ENCODE results near the gene SLC9A1.

The SLC9A1 gene

DNA sequence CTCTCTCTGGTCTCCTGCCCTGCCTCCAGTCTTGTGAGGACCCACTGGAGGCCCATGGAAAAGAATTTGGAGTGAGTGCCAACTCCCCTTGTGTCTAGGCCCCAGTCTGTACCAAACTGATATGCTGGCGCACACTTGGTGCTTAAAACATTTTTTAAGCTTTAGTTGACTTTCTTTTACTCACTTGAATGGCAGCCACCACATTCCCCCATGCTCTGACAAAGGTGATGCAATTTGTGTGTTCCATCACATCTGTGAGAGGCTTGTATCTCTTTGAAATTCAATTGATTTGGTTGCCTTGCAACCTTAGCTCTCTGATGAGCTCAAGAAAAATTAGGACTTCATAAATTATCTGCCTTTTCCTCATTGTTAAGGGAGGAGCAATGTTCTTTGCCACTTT, 49.0 kb upstream of the SLC9A1 start:
- Histone ChIP-seq H3K4me3 (ENCODE audit: low read depth, low read length) (no peak overlapping the region), H3K9me3 (ENCODE audit: control insufficient read depth, insufficient read depth, low read depth, low read length) (no peaks in the 10 kb centered on the region), H3K27ac (ENCODE audit: extremely low read depth, low read depth, low read length) (no peak overlapping the region), H3K36me3 (ENCODE audit: control insufficient read depth in 2 of 2, insufficient read depth in 1 of 2, low read length in 2 of 2) (no peaks in the 10 kb centered on the region), H3K4me1 (ENCODE audit: control insufficient read depth, insufficient read depth, low read length) (no peaks in the 10 kb centered on the region)
- no peak for TF ChIP-seq ZNF768 (tag by site-specific recombination; IDR thresholded peaks at IDR 0.05)
- no peak for TF ChIP-seq ZNF214 (tag by site-specific recombination; IDR thresholded peaks at IDR 0.05; ENCODE audit: borderline replicate concordance)
- TF ChIP-seq ZNF830 (tag by site-specific recombination; IDR thresholded peaks at IDR 0.05; ENCODE audit: low read depth), result no peak
- TF ChIP-seq ZBTB1 (tag by site-specific recombination; IDR thresholded peaks at IDR 0.05), result no peak
- ChIA-PET POLR2A (no interaction called here), CTCF (interaction anchor here (0.6 to 0.9 kb wide), 3 partner anchors 78 to 110 kb away, joined by 3 to 4 read pairs (median 3); no protein-coding TSS in a partner anchor)

- H3K4me3 ChIP-seq (ENCODE audit: low read depth, low read length), result no peak overlapping the region
- no peak overlapping the region for H3K27ac ChIP-seq (ENCODE audit: extremely low read depth, low read depth, low read length)
- no peaks in the 10 kb centered on the region for H3K9me3 ChIP-seq (ENCODE audit: control insufficient read depth, insufficient read depth, low read depth, low read length)
- ChIA-PET POLR2A (no interaction called here), CTCF (interaction anchor here (0.6 to 0.8 kb wide), 2 partner anchors 13 to 97 kb away, joined by 3 read pairs; no protein-coding TSS in a partner anchor)
- H3K4me1 ChIP-seq (ENCODE audit: control insufficient read depth, insufficient read depth, low read length), result no peaks in the 10 kb centered on the region
- no peaks in the 10 kb centered on the region for H3K36me3 ChIP-seq (ENCODE audit: control insufficient read depth in 2 of 2, insufficient read depth in 1 of 2, low read length in 2 of 2)
- TF ChIP-seq, protein P1, sequence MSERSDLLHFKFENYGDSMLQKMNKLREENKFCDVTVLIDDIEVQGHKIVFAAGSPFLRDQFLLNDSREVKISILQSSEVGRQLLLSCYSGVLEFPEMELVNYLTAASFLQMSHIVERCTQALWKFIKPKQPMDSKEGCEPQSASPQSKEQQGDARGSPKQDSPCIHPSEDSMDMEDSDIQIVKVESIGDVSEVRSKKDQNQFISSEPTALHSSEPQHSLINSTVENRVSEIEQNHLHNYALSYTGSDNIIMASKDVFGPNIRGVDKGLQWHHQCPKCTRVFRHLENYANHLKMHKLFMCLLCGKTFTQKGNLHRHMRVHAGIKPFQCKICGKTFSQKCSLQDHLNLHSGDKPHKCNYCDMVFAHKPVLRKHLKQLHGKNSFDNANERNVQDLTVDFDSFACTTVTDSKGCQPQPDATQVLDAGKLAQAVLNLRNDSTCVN (tag by site-specific recombination; optimal IDR thresholded peaks at IDR 0.05), result no peak
- no peak for TF ChIP-seq ZNF302 (tag by site-specific recombination; IDR thresholded peaks at IDR 0.05; ENCODE audit: low read depth)
- TF ChIP-seq ZNF274 (IDR thresholded peaks at IDR 0.05; ENCODE audit: low read length), result no peak
- TF ChIP-seq ZNF274 (tag by site-specific recombination; IDR thresholded peaks at IDR 0.05; ENCODE audit: borderline replicate concordance), result no peak
- no peak for TF ChIP-seq ZNF132 (tag by site-specific recombination; IDR thresholded peaks at IDR 0.05; ENCODE audit: borderline replicate concordance)
- no peak for TF ChIP-seq ZNF394 (tag by site-specific recombination; IDR thresholded peaks at IDR 0.05; ENCODE audit: borderline replicate concordance)
Measured at GRCh38 chr1:27201295-27201694, 46.4 kb upstream of the SLC9A1 start.

DNA sequence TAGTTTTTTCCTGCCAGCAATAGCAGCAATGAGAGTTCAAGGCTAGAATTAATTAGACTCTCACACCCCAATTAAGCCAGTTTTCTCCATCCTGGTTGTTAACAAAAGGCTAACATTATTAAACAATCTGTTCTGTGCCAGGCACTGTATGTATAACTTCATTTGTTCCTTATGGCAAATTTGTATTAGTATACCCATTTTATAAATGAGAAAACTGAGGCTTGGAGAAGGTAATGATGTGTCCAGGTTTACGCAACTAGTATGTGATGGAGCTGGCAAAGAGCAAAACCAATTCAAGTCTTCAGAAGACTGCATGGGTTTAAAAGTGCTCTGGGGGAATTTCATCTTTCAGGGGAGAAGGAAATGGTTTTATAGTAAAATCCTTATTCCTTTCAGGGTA, 38.3 kb upstream of the SLC9A1 start:
- no peaks in the 10 kb centered on the region for H3K9me3 ChIP-seq (ENCODE audit: control insufficient read depth, insufficient read depth, low read depth, low read length)
- POLR2A ChIA-PET, result no interaction called here
- H3K4me1 ChIP-seq (ENCODE audit: control insufficient read depth, insufficient read depth, low read length), result no peaks in the 10 kb centered on the region
- H3K36me3 ChIP-seq (ENCODE audit: control insufficient read depth in 2 of 2, insufficient read depth in 1 of 2, low read length in 2 of 2), result no peaks in the 10 kb centered on the region
- CTCF ChIA-PET, result no interaction called here
- no peak overlapping the region for H3K27ac ChIP-seq (ENCODE audit: extremely low read depth, low read depth, low read length)
- no peak for TF ChIP-seq ZNF366 (tag by site-specific recombination; conservative IDR thresholded peaks at IDR 0.05)
- TF ChIP-seq, protein P2, sequence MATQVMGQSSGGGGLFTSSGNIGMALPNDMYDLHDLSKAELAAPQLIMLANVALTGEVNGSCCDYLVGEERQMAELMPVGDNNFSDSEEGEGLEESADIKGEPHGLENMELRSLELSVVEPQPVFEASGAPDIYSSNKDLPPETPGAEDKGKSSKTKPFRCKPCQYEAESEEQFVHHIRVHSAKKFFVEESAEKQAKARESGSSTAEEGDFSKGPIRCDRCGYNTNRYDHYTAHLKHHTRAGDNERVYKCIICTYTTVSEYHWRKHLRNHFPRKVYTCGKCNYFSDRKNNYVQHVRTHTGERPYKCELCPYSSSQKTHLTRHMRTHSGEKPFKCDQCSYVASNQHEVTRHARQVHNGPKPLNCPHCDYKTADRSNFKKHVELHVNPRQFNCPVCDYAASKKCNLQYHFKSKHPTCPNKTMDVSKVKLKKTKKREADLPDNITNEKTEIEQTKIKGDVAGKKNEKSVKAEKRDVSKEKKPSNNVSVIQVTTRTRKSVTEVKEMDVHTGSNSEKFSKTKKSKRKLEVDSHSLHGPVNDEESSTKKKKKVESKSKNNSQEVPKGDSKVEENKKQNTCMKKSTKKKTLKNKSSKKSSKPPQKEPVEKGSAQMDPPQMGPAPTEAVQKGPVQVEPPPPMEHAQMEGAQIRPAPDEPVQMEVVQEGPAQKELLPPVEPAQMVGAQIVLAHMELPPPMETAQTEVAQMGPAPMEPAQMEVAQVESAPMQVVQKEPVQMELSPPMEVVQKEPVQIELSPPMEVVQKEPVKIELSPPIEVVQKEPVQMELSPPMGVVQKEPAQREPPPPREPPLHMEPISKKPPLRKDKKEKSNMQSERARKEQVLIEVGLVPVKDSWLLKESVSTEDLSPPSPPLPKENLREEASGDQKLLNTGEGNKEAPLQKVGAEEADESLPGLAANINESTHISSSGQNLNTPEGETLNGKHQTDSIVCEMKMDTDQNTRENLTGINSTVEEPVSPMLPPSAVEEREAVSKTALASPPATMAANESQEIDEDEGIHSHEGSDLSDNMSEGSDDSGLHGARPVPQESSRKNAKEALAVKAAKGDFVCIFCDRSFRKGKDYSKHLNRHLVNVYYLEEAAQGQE (tag by site-specific recombination; IDR thresholded peaks at IDR 0.05), result no peak
- TF ChIP-seq, protein P3, sequence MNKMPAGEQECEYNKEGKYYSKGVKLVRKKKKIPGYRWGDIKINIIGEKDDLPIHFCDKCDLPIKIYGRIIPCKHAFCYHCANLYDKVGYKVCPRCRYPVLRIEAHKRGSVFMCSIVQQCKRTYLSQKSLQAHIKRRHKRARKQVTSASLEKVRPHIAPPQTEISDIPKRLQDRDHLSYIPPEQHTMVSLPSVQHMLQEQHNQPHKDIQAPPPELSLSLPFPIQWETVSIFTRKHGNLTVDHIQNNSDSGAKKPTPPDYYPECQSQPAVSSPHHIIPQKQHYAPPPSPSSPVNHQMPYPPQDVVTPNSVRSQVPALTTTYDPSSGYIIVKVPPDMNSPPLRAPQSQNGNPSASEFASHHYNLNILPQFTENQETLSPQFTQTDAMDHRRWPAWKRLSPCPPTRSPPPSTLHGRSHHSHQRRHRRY (tag by site-specific recombination; IDR thresholded peaks at IDR 0.05), result no peak
- no peak for TF ChIP-seq ZNF629 (tag by site-specific recombination; IDR thresholded peaks at IDR 0.05)
- TF ChIP-seq PRDM6 (tag by site-specific recombination; IDR thresholded peaks at IDR 0.05), result no peak
- TF ChIP-seq ZNF398 (tag by site-specific recombination; IDR thresholded peaks at IDR 0.05), result no peak
- TF ChIP-seq, protein P4, sequence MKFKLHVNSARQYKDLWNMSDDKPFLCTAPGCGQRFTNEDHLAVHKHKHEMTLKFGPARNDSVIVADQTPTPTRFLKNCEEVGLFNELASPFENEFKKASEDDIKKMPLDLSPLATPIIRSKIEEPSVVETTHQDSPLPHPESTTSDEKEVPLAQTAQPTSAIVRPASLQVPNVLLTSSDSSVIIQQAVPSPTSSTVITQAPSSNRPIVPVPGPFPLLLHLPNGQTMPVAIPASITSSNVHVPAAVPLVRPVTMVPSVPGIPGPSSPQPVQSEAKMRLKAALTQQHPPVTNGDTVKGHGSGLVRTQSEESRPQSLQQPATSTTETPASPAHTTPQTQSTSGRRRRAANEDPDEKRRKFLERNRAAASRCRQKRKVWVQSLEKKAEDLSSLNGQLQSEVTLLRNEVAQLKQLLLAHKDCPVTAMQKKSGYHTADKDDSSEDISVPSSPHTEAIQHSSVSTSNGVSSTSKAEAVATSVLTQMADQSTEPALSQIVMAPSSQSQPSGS (tag by site-specific recombination; IDR thresholded peaks at IDR 0.05; ENCODE audit: low read depth), result no peak
- no peak for TF ChIP-seq ZNF391 (tag by site-specific recombination; IDR thresholded peaks at IDR 0.05; ENCODE audit: borderline replicate concordance, low read depth)
- TF ChIP-seq ZNF561 (tag by site-specific recombination; IDR thresholded peaks at IDR 0.05; ENCODE audit: borderline replicate concordance), result no peak
- TF ChIP-seq ZNF555 (tag by site-specific recombination; conservative IDR thresholded peaks at IDR 0.05), result no peak
- no peak overlapping the region for H3K4me3 ChIP-seq (ENCODE audit: low read depth, low read length)

Measured in HEK293 (cell line).